Liver (tissue), 3 donors: ENCODE data around the gene GBA2.

Experiments used
- CTCF ChIP-seq: fragments of 150-350 bp; IDR thresholded peaks from 2 replicates; pipeline ENCODE4 v1.5.1; 2017; ENCODE audit warnings: improper control_type of control experiment, low read depth, low read length; ENCODE audit not compliant: missing input control
- GABPA ChIP-seq, 2 donors: IDR thresholded peaks in 1 of 2; conservative IDR thresholded peaks in 1 of 2; 2 replicates each; pipeline ENCODE4 v1.6.1; 2016; ENCODE audit warnings: antibody characterized with exemption in 2 of 2, mild to moderate bottlenecking in 1 of 2, moderate library complexity in 1 of 2
- HNF4G ChIP-seq: IDR thresholded peaks from 2 replicates; pipeline ENCODE4 v1.6.1; 2016; ENCODE audit warnings: antibody characterized with exemption
- MAX ChIP-seq: IDR thresholded peaks from 2 replicates; pipeline ENCODE4 v1.6.1; 2016; ENCODE audit warnings: antibody characterized with exemption
- RAD21 ChIP-seq, 2 donors: IDR thresholded peaks; 2 replicates each; pipeline ENCODE4 v1.6.1; 2016; ENCODE audit warnings: antibody characterized with exemption in 2 of 2, mild to moderate bottlenecking in 2 of 2
- REST ChIP-seq: IDR thresholded peaks from 2 replicates; pipeline ENCODE4 v1.6.1; 2016; ENCODE audit warnings: antibody characterized with exemption, mild to moderate bottlenecking
- RXRA ChIP-seq, 2 donors: IDR thresholded peaks; 2 replicates each; pipeline ENCODE4 v1.6.1; 2017 to 2018; ENCODE audit warnings: antibody characterized with exemption in 2 of 2, mild to moderate bottlenecking in 1 of 2
- TAF1 ChIP-seq: conservative IDR thresholded peaks from 2 replicates; pipeline ENCODE4 v1.6.1; 2016; ENCODE audit warnings: antibody characterized with exemption, mild to moderate bottlenecking
- YY1 ChIP-seq: IDR thresholded peaks from 2 replicates; pipeline ENCODE4 v1.6.1; 2016; ENCODE audit warnings: antibody characterized with exemption, mild to moderate bottlenecking
- ZBTB33 ChIP-seq: IDR thresholded peaks from 2 replicates; pipeline ENCODE4 v1.6.1; 2016; ENCODE audit warnings: antibody characterized with exemption
- donor health status: healthy.
- donor health status: healthy.

GRCh38 chr9:35763181-35763580, 14.2 kb upstream of the GBA2 start:
- no peak for TF ChIP-seq CTCF
- TF ChIP-seq TAF1: no peak
- TF ChIP-seq MAX: no peak
- no peak for TF ChIP-seq REST
- no peak for TF ChIP-seq RXRA (IDR thresholded peaks at IDR 0.05)
- TF ChIP-seq HNF4G: no peak
- TF ChIP-seq GABPA (IDR thresholded peaks at IDR 0.05 in 1 of 2, conservative IDR thresholded peaks at IDR 0.05 in 1 of 2): no peak
- no peak for TF ChIP-seq RAD21 (IDR thresholded peaks at IDR 0.05)
- no peak for TF ChIP-seq YY1
- no peak for TF ChIP-seq ZBTB33
